Left colon (tissue), 2 donors: ENCODE results near the gene TRERF1. TPM values are rescaled to one million over a fixed set of nuclear protein-coding genes. Genes with fewer than 3 reads are reported as not detected.

Source experiments
- ATAC-seq: fragments of 200-7000 bp; cut with Tn5 transposase; one replicate; pipeline ENCODE4 v1.9.1; 2020; ENCODE audit warnings: mild to moderate bottlenecking, moderate library complexity
- DNase-seq, 2 donors: peaks; one replicate each; pipeline ENCODE4 v3.0.0-alpha.2; 2020
- intact Hi-C, 2 donors: fragments of 100-400 bp; cut with DNase I in 1 of 2; cut with micrococcal nuclease in 1 of 2; formaldehyde crosslinking; loops; one replicate each; pipeline versions ENCODE4 v1.11.2 to v1.14.0; 2022; cut with DNase I, micrococcal nuclease
- total RNA-seq, 2 donors: library from RNA; stranded (reverse); fragmentation: NEBNext Ultra II Directional; extraction: Animal tissue kit (Norgen Biotek cat#: 25700); gene quantifications; one replicate each; pipeline ENCODE4 v1.2.1, GENCODE V29; 2021
- donor health status: DM: no; HTN: no; CAD: no.
- donor health status: DM: yes; HTN: yes; CAD: no.

Gene TRERF1
- total RNA-seq, 2 donors from 2014 or later = 2.3 to 4.0 TPM

- no peak for DNase-seq
- intact Hi-C loops = no loop called here
- ATAC-seq = no peak
Measured at GRCh38 chr6:42350911-42351310, 100.8 kb downstream of the TRERF1 start.

GRCh38 chr6:42349753-42350511 is 101.8 kb downstream of the TRERF1 start:
- intact Hi-C loops = no loop called here
- DNase-seq (no peak), ATAC-seq (no peak)

- DNase-seq (no peak), ATAC-seq (no peak)
- intact Hi-C loops = no loop called here
Measured at GRCh38 chr6:42347456-42347855, 104.3 kb downstream of the TRERF1 start.

GRCh38 chr6:42345696-42346416 is 105.9 kb downstream of the TRERF1 start:
- DNase-seq (no peak), ATAC-seq (no peak)
- intact Hi-C loops = no loop called here

GRCh38 chr6:42344756-42345155 is 107.0 kb downstream of the TRERF1 start:
- ATAC-seq (no peak), DNase-seq (no peak)
- intact Hi-C loops = no loop called here

GRCh38 chr6:42341771-42342553 is 109.8 kb downstream of the TRERF1 start:
- intact Hi-C loops = no loop called here
- ATAC-seq (no peak), DNase-seq (no peak)

- no peak for DNase-seq
- no peak for ATAC-seq
- intact Hi-C loops = no loop called here
Measured at GRCh38 chr6:42341221-42341620, 110.5 kb downstream of the TRERF1 start.

GRCh38 chr6:42340511-42340910 is 111.2 kb downstream of the TRERF1 start:
- intact Hi-C loops = no loop called here
- DNase-seq (no peak), ATAC-seq (no peak)

- DNase-seq = no peak
- intact Hi-C loops = no loop called here
- ATAC-seq = no peak
Measured at GRCh38 chr6:42339991-42340401, 111.7 kb downstream of the TRERF1 start.

- ATAC-seq (no peak), DNase-seq (no peak)
- intact Hi-C loops = no loop called here
Measured at GRCh38 chr6:42338744-42339222, 112.9 kb downstream of the TRERF1 start.

- DNase-seq (no peak), ATAC-seq (peak; percentile 49)
- intact Hi-C loops = no loop called here
Measured at GRCh38 chr6:42337985-42338743, 113.6 kb downstream of the TRERF1 start.

- intact Hi-C loops = no loop called here
Measured at GRCh38 chr6:42336431-42336830, 115.3 kb downstream of the TRERF1 start.

GRCh38 chr6:42335896-42336295 is 115.8 kb downstream of the TRERF1 start:
- ATAC-seq = no peak
- intact Hi-C loops = no loop called here

More at GRCh38 chr6:42336431-42336830, 115.3 kb downstream of the TRERF1 start:
- ATAC-seq (no peak), DNase-seq (no peak)

GRCh38 chr6:42334870-42335269 is 116.9 kb downstream of the TRERF1 start:
- DNase-seq (no peak), ATAC-seq (no peak)
- intact Hi-C loops = no loop called here

More at GRCh38 chr6:42335896-42336295, 115.8 kb downstream of the TRERF1 start:
- DNase-seq = no peak

GRCh38 chr6:42333612-42334011 is 118.1 kb downstream of the TRERF1 start:
- intact Hi-C loops = no loop called here
- no peak for DNase-seq
- no peak for ATAC-seq

- DNase-seq (no peak), ATAC-seq (no peak)
- intact Hi-C loops = no loop called here
Measured at GRCh38 chr6:42332916-42333315, 118.8 kb downstream of the TRERF1 start.

- DNase-seq = no peak
- intact Hi-C loops = no loop called here
- ATAC-seq = no peak
Measured at GRCh38 chr6:42331019-42331418, 120.7 kb downstream of the TRERF1 start.

- DNase-seq (no peak), ATAC-seq (no peak)
- intact Hi-C loops = no loop called here
Measured at GRCh38 chr6:42326248-42326647, 125.5 kb downstream of the TRERF1 start.
